Activated CD4-positive, alpha-beta T cell treated with anti-CD3 and anti-CD28 coated beads for 36 hours (primary cell): ENCODE measurements around the gene HBG1. TPM values are rescaled to one million over a fixed set of nuclear protein-coding genes. Genes with fewer than 3 reads are reported as not detected.
"Not testable (repeated sequence)": the region's sequence is repeated elsewhere in the genome, so short reads cannot be mapped to it uniquely, and the experiment has no call there.

Source experiments
- ATAC-seq: fragments of 200-7000 bp; cut with Tn5 transposase; one replicate; pipeline ENCODE4 v1.10.0; 2021; ENCODE audit warnings: mild to moderate bottlenecking, moderate library complexity
- CTCF ChIA-PET: fragments of 350-600 bp; sonication (Branson Sonifier 250); formaldehyde crosslinking; loops from one replicate; lab custom pipeline; 2021; ENCODE audit warnings: antibody characterized with exemption; lab: Charles Lee
- POLR2A ChIA-PET: fragments of 350-600 bp; sonication (Branson Sonifier 250); formaldehyde crosslinking; loops from one replicate; lab custom pipeline; 2021; ENCODE audit warnings: antibody characterized with exemption, inconsistent platforms; lab: Charles Lee
- DNase-seq: peaks from one replicate; pipeline ENCODE4 v3.0.0-alpha.2; 2020
- H3K27ac Mint-ChIP-seq: one replicate; pipeline ENCODE4 v1.8.0; 2021; ENCODE audit warnings: mixed read lengths
- H3K27me3 Mint-ChIP-seq: one replicate; pipeline ENCODE4 v1.8.0; 2021; ENCODE audit warnings: mixed read lengths
- H3K36me3 Mint-ChIP-seq: one replicate; pipeline ENCODE4 v1.8.0; 2021; ENCODE audit warnings: low read depth, mixed read lengths
- H3K4me1 Mint-ChIP-seq: one replicate; pipeline ENCODE4 v1.8.0; 2021; ENCODE audit warnings: mixed read lengths
- H3K4me3 Mint-ChIP-seq: one replicate; pipeline ENCODE4 v1.8.0; 2021; ENCODE audit warnings: mild to moderate bottlenecking, moderate library complexity, mixed read lengths
- H3K9me3 Mint-ChIP-seq: one replicate; pipeline ENCODE4 v1.8.0; 2021; ENCODE audit warnings: low read depth, mixed read lengths
- intact Hi-C, 2 experiments: fragments of 100-400 bp; cut with DNase I in 1 of 2; cut with micrococcal nuclease in 1 of 2; formaldehyde crosslinking; loops; one replicate each; pipeline versions ENCODE4 v1.14.2 to v1.15.1; 2022 to 2024; cut with DNase I, micrococcal nuclease
- total RNA-seq, 2 experiments: library from RNA; stranded (reverse); gene quantifications; one replicate each; pipeline ENCODE4 v1.2.3, GENCODE V29; 2021

The HBG1 gene
- total RNA-seq, 2 experiments from 2014 or later = not detected

DNA sequence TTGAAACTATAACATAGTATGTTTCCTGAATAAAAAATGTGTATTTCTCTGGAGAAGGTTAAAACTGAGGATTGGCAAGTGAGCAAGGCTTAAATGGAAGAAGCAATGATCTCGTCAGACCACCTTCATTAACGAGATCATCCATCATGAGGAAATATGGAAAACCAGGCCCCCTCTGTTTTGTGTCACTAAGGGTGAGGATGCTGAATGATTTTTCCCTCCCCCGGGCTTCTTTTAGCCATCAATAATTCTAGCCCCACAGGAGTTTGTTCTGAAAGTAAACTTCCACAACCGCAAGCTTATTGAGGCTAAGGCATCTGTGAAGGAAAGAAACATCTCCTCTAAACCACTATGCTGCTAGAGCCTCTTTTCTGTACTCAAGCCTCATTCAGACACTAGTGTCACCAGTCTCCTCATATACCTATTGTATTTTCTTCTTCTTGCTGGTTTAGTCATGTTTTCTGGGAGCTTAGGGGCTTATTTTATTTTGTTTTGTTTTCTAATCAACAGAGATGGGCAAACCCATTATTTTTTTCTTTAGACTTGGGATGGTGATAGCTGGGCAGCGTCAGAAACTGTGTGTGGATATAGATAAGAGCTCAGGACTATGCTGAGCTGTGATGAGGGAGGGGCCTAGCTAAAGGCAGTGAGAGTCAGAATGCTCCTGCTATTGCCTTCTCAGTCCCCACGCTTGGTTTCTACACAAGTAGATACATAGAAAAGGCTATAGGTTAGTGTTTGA, 25.9 kb upstream of the HBG1 start:
- ATAC-seq (no peak), DNase-seq (no peak)
- Mint-ChIP-seq H3K27me3 (peaks cover 5% of the 10 kb centered on the region), H3K4me1 (no peaks in the 10 kb centered on the region), H3K9me3 (no peaks in the 10 kb centered on the region), H3K27ac (no peak overlapping the region), H3K4me3 (no peak overlapping the region), H3K36me3 (no peaks in the 10 kb centered on the region)
- intact Hi-C loops = no loop called here
- CTCF ChIA-PET = no interaction called here
- POLR2A ChIA-PET = no interaction called here

DNA sequence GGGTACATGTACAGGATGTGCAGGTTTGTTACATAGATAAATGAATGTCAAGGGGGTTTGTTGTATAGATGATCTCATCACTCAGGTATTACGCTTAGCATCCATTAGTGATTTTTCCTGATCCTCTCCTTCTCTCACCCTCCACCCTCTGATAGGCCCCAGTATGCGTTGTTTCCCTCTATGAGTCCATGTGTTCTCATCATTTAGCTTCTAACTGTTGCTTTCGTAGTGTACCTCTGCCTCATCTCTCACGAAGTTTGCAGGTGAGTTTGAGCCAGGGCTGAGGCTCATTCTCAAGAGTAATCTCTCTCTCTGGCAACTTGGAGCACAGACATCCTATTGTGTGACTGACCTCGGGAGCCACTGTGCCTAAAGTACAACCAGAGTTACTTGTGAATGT, 24.7 kb upstream of the HBG1 start:
- no peak overlapping the region for H3K4me3 Mint-ChIP-seq
- H3K4me1 Mint-ChIP-seq = no peaks in the 10 kb centered on the region
- POLR2A ChIA-PET = no interaction called here
- ATAC-seq = no peak
- no peak overlapping the region for H3K27ac Mint-ChIP-seq
- intact Hi-C loops = no loop called here
- H3K27me3 Mint-ChIP-seq = peaks cover 5% of the 10 kb centered on the region
- H3K9me3 Mint-ChIP-seq = no peaks in the 10 kb centered on the region
- CTCF ChIA-PET = no interaction called here
- DNase-seq = no peak
- no peaks in the 10 kb centered on the region for H3K36me3 Mint-ChIP-seq

DNA sequence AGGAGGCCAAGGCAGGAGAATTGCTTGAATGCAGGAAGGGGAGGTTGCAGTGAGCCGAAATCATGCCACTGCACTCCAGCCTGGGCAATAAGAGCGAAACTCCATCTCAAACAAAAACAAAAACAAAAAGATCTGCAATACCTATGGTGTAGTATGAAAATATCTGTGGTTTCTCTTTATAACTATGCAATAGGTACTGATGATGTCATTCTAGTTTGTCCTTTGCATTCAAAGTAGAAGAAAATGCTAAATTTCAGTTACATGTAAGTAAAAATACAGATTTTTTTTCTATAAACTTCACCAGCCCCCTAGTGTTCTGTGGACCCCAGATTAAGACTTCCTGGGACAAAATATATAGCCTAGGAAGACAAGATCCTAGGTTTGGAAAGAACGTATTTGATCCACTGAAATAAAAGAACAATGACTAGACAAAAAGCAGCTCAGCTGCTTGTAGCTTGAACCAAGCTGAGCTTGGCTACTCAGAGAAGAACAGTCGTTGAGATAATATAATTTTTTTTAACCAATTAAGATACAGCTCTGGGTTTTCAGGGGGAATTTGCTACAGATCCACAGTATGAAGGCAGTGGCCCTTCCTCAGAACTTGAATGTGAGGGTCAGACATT, 22.8 kb upstream of the HBG1 start:
- Mint-ChIP-seq H3K36me3 (no peaks in the 10 kb centered on the region), H3K27ac (no peak overlapping the region)
- intact Hi-C loops = no loop called here

DNA sequence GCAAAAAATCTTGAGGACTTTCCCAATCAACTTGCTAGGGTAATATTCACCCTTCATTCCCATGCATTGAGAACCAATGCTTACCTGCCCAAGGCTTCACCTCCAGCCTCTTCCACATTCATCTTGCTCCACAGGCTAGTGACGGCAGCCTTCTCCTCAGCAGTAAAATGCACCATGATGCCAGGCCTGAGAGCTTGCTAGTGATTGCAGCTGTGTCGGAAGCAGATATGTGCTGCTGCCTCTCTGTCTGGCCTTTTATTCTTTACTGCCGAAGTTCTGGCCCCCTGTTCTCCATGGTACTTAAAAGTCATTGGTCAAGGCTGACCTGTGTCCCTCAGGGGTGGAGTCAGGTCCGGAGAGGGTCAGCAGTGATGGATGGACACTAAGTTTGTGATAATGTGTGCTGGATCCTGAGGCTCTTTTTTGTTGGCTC, 20.1 kb upstream of the HBG1 start, which contains the start of gene HBE1:
TSS of gene HBE1 (minus strand) at position 231 of the 433 bp plus-strand sequence. CDS start at position 176, 55 bp downstream.
- ChIA-PET CTCF (no interaction called here), POLR2A (no interaction called here)
- H3K27ac Mint-ChIP-seq = no peak within 1 kb of the TSS
- ATAC-seq = no peak
- H3K4me3 Mint-ChIP-seq = no peak within 1 kb of the TSS
- intact Hi-C loops = no loop called here
- peaks cover 5% of the 10 kb centered on the region for H3K27me3 Mint-ChIP-seq
- H3K9me3 Mint-ChIP-seq = no peaks in the 10 kb centered on the region
- no peaks in the 10 kb centered on the region for H3K36me3 Mint-ChIP-seq
- no peak for DNase-seq
- no peaks in the 10 kb centered on the region for H3K4me1 Mint-ChIP-seq

More for the DNA sequence above, 22.8 kb upstream of the HBG1 start:
- H3K9me3 Mint-ChIP-seq = no peaks in the 10 kb centered on the region
- DNase-seq (no peak), ATAC-seq (no peak)
- ChIA-PET CTCF (no interaction called here), POLR2A (no interaction called here)
- peaks cover 5% of the 10 kb centered on the region for H3K27me3 Mint-ChIP-seq
- H3K4me1 Mint-ChIP-seq = no peaks in the 10 kb centered on the region
- no peak overlapping the region for H3K4me3 Mint-ChIP-seq

DNA sequence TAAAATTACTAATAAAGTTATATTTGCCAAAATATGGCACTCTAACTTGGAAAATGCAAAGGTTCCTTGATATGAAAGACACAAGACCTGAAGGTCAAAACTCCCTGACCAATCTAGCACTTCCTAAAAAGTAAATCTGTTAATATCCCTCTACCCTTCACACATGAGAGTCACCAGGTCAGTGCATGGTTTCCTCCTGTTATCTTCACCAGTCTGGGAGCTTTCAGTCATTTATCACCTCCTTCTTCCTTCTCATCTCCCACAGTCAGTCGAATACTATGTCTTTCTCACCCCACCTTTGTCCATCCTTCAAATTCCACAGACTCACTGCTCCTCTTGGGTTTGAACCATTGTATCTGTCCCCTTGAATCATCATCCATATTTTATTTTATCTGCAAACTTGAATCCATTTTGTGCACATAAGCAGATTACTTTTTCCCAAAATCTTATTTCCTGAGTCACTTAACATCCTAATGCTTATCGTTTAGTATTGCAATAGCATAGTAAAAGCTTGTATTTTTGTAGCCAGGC, 17.4 kb upstream of the HBG1 start:
- ChIA-PET POLR2A (no interaction called here), CTCF (no interaction called here)
- H3K27me3 Mint-ChIP-seq = peaks cover 5% of the 10 kb centered on the region
- no peaks in the 10 kb centered on the region for H3K36me3 Mint-ChIP-seq
- no peaks in the 10 kb centered on the region for H3K4me1 Mint-ChIP-seq
- DNase-seq = no peak
- ATAC-seq = no peak
- no peaks in the 10 kb centered on the region for H3K9me3 Mint-ChIP-seq
- H3K4me3 Mint-ChIP-seq = no peak overlapping the region
- H3K27ac Mint-ChIP-seq = no peak overlapping the region
- intact Hi-C loops = no loop called here

DNA sequence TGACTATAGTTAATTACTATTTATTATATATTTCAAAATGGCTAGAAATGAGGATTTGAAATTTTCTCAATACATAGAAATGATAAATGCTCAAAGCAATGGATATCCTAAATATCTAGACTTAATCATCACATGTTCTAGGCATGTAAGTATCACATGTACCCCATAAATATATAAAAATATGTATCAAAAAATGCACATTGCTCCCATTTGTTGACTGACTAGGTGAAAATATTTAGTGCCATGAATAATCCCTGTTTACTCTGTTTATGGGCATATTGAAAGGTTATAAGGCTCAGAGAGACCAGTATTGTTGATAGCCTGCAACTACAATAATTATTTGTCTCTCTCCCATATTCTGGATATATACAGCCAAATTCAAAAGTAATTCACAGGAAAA, 17.0 kb upstream of the HBG1 start:
- Mint-ChIP-seq H3K27me3 (peaks cover 5% of the 10 kb centered on the region), H3K4me3 (no peak overlapping the region), H3K36me3 (no peaks in the 10 kb centered on the region), H3K27ac (no peak overlapping the region), H3K9me3 (no peaks in the 10 kb centered on the region), H3K4me1 (no peaks in the 10 kb centered on the region)
- no peak for DNase-seq
- no peak for ATAC-seq
- ChIA-PET POLR2A (no interaction called here), CTCF (interaction anchor here (0.6 kb wide), 1 partner anchor 636 kb away, joined by 3 read pairs; no protein-coding TSS in a partner anchor)
- intact Hi-C loops = no loop called here

DNA sequence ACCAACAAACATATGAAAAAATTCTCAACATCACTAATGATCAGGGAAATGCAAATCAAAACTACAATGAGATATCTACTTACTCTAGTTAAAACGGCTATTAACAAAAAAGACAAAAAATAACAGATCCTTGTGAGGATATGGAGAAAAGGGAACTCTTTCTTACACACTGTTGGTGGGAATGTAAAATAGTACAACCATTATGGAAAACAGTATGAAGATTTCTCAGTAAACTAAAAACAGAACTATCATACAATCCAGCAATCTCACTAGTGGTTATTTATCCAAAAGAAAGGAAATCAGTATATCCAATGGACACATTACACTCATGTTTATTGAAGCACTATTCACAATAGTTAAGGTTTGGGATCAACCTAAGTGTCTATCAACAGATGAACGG, 16.2 kb upstream of the HBG1 start:
- H3K9me3 Mint-ChIP-seq = no peaks in the 10 kb centered on the region
- POLR2A ChIA-PET = no interaction called here
- CTCF ChIA-PET = no interaction called here

DNA sequence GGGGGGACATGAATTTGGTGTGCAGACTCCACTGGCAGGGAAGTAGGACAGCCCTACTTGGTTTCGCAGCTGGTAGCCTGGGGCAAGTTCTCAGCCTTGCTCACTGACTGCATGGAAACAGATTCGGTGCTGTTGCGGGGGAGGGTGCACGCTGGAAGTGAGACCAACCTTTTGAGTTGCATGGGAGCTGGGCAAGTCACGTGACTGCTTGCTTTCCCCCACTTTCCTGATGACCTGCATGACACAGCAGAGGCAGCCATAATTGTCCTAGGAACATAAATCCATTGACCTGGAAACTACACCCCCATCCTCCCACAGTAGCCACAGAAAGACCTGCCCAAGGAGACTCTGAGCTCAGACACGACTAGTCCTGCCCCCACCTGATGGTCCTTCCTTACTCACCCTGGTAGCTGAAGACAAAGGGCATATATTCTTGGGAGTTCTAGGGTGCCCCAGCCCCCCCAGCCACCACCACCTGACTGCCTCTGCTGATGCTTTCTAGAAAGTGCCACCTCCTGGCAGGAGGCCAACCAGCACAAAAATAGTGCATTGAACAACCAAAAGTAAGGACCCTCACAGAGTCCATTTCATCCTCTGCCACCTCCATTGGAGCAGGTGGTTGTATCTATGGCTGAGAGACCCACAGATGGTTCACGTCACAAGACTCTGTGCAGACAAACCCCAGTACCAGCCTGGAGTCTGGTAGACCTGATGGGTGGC, 9.0 kb upstream of the HBG1 start:
- DNase-seq = no peak
- Mint-ChIP-seq H3K9me3 (no peaks in the 10 kb centered on the region), H3K4me1 (no peaks in the 10 kb centered on the region), H3K27me3 (peaks cover 5% of the 10 kb centered on the region), H3K36me3 (no peaks in the 10 kb centered on the region), H3K4me3 (no peak overlapping the region), H3K27ac (no peak overlapping the region)
- POLR2A ChIA-PET = no interaction called here
- CTCF ChIA-PET = interaction anchor here (0.6 kb wide), 1 partner anchor 271 kb away, joined by 3 read pairs; no protein-coding TSS in a partner anchor
- intact Hi-C loops = no loop called here
- ATAC-seq = no peak

More for the DNA sequence above, 16.2 kb upstream of the HBG1 start:
- Mint-ChIP-seq H3K4me3 (no peak overlapping the region), H3K4me1 (no peaks in the 10 kb centered on the region), H3K27ac (no peak overlapping the region), H3K27me3 (peaks cover 2% of the 10 kb centered on the region), H3K36me3 (no peaks in the 10 kb centered on the region)
- DNase-seq (no peak), ATAC-seq (no peak)
- intact Hi-C loops = no loop called here

DNA sequence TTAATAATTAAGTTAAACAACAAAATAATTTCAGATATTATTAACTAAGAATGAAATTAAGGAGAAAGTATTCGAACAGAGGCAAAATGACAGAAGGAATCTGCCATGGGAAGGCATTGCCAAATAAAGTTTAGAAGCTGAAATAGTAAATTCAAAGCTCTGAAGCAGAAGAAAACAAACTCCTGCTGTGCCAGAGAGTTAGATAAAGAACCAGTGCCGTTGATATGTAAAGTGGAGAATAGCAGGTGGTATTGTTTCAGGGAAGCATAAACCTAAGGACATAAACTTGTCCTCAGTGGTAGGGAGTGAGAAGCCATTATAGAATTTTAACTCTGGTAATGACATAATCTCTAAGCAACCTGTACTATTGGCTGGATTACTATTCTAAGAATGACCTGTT, 7.6 kb upstream of the HBG1 start:
- Mint-ChIP-seq H3K27me3 (peaks cover 3% of the 10 kb centered on the region), H3K27ac (no peak overlapping the region), H3K9me3 (no peaks in the 10 kb centered on the region), H3K4me1 (no peaks in the 10 kb centered on the region), H3K36me3 (no peaks in the 10 kb centered on the region), H3K4me3 (no peak overlapping the region)
- ATAC-seq (no peak), DNase-seq (no peak)
- CTCF ChIA-PET = no interaction called here
- POLR2A ChIA-PET = no interaction called here
- intact Hi-C loops = no loop called here

DNA sequence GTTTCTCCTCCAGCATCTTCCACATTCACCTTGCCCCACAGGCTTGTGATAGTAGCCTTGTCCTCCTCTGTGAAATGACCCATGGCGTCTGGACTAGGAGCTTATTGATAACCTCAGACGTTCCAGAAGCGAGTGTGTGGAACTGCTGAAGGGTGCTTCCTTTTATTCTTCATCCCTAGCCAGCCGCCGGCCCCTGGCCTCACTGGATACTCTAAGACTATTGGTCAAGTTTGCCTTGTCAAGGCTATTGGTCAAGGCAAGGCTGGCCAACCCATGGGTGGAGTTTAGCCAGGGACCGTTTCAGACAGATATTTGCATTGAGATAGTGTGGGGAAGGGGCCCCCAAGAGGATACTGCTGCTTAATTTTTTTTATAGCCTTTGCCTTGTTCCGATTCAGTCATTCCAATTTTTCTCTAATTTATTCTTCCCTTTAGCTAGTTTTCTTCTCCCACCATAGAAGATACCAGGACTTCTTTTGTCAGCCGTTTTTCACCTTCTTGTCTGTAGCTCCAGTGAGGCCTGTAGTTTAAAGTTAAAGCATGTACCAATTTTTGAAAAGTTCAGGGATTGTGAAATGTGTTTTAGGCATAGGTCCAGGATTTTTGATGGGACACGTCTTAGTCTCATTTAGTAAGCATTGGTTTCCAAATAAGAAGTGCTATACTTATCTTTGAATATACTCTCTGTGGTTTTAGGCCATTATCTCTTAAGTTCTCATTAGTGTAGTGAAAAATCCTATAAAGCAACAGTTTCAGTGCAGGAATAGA, 5.2 kb upstream of the HBG1 start, which contains the start of gene HBG2:
TSS of gene HBG2 (minus strand) at position 136 of the 768 bp plus-strand sequence. CDS start at position 83, 53 bp downstream.
- H3K27ac Mint-ChIP-seq, intact Hi-C loops, H3K36me3 Mint-ChIP-seq, H3K4me1 Mint-ChIP-seq, H3K27me3 Mint-ChIP-seq, ATAC-seq, POLR2A ChIA-PET, H3K4me3 Mint-ChIP-seq, CTCF ChIA-PET, H3K9me3 Mint-ChIP-seq, DNase-seq: not testable (repeated sequence)

DNA sequence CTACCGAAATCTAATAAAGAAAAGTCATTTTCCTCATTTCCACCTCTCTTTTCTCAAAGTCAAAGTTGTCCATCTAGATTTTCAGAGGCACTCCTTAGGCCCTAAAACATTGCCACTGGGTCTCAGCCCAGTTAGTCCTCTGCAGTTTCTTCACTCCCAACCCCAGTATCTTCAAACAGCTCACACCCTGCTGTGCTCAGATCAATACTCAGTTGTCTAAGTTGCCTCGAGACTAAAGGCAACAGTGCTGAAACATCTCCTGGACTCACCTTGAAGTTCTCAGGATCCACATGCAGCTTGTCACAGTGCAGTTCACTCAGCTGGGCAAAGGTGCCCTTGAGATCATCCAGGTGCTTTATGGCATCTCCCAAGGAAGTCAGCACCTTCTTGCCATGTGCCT, 4.4 kb upstream of the HBG1 start:
- ATAC-seq, intact Hi-C loops, DNase-seq, H3K27ac Mint-ChIP-seq, H3K4me1 Mint-ChIP-seq, H3K4me3 Mint-ChIP-seq, H3K36me3 Mint-ChIP-seq, CTCF ChIA-PET, H3K27me3 Mint-ChIP-seq, H3K9me3 Mint-ChIP-seq, POLR2A ChIA-PET: not testable (repeated sequence)
